IPS DF 6.9 (cell line): Measurements from ENCODE around the gene SRL.

Experiments used
- DNase-seq: peaks from one replicate; pipeline ENCODE4 v3.0.0-alpha.2; 2013; ENCODE audit warnings: low read depth, low spot score
- H3K27ac ChIP-seq: one replicate; pipeline ENCODE4 v1.5.1; 2013; ENCODE audit warnings: low read length, control low read depth
- H3K27me3 ChIP-seq: 2 replicates; pipeline ENCODE4 v1.6.1; 2013; ENCODE audit warnings: mild to moderate bottlenecking, low read length; ENCODE audit not compliant: control insufficient read depth, insufficient read depth
- H3K36me3 ChIP-seq: 2 replicates; pipeline ENCODE4 v1.6.1; 2013; ENCODE audit warnings: low read length; ENCODE audit not compliant: control insufficient read depth, insufficient read depth
- H3K4me1 ChIP-seq: 2 replicates; pipeline ENCODE4 v1.6.1; 2013; ENCODE audit warnings: low read length; ENCODE audit not compliant: control insufficient read depth, insufficient read depth
- H3K4me3 ChIP-seq: 2 replicates; pipeline ENCODE4 v1.5.1; 2013; ENCODE audit warnings: mild to moderate bottlenecking, low read length
- H3K9me3 ChIP-seq: 2 replicates; pipeline ENCODE4 v1.6.1; 2013; ENCODE audit warnings: low read length, inconsistent platforms; ENCODE audit not compliant: control insufficient read depth, insufficient read depth
- WGBS: extraction: QIAGEN DNeasy Blood & Tissue Kit; methylation state at CpG from one replicate; pipeline ENCODE4 v1.1.7; 2013; ENCODE audit warnings: mixed read lengths, missing lambda C conversion rate; ENCODE audit not compliant: insufficient read length, insufficient coverage; 5-methylcytosine and 5-hydroxymethylcytosine counted together

The SRL gene

DNA sequence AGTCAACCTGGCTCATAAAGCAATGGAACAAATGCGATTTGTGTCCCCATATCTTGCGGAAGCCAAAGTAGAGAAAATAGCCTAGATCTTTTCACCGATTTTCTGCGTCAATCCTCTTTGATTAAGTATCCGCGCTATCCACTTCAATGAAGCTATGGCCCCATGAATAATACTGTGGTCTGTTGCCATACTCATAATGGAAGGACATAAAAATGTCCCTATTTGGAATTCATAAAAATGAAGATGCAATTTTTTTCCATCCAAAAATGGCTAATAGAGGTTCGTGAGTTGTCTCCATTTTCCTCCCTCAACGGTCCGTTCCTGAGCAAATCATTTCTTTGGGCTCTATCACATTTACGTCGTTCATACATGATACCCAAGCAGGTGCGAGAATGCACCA, 100.3 kb downstream of the SRL start:
- Histone ChIP-seq H3K27me3 (no peaks in the 10 kb centered on the region), H3K9me3 (no peaks in the 10 kb centered on the region), H3K4me1 (no peaks in the 10 kb centered on the region), H3K36me3 (no peaks in the 10 kb centered on the region), H3K4me3 (no peak overlapping the region), H3K27ac (no peak overlapping the region)
- no CpG with 5 or more reads among the region's 12 CpGs for WGBS
- no peak for DNase-seq

DNA sequence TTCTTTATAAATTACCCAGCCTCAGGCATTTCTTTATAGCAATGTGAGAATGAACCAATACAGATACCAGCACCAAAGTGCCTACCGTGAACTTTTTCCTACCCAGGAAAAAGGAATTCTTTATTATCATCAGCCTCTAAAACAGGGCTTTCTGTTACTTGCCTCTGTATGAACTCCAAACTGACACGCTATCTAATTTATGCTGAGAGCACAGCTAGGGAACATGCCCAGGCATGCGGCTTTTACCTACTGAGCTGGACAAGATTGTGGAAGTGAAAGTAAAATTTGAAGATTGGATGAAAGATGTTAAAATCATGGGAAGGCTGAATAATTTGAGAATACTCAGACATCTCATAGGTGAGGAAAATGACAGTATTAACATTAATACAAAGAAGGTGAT, 101.2 kb downstream of the SRL start:
- H3K4me3 ChIP-seq: no peak overlapping the region
- peaks cover 2% of the 10 kb centered on the region; the same call in 1 of the 2 replicates for H3K27me3 ChIP-seq
- no peaks in the 10 kb centered on the region for H3K36me3 ChIP-seq
- H3K4me1 ChIP-seq: no peaks in the 10 kb centered on the region; the same call in 1 of the 2 replicates
- no peak overlapping the region for H3K27ac ChIP-seq
- no peak for DNase-seq
- no peaks in the 10 kb centered on the region for H3K9me3 ChIP-seq
- no CpG with 5 or more reads among the region's 3 CpGs for WGBS

DNA sequence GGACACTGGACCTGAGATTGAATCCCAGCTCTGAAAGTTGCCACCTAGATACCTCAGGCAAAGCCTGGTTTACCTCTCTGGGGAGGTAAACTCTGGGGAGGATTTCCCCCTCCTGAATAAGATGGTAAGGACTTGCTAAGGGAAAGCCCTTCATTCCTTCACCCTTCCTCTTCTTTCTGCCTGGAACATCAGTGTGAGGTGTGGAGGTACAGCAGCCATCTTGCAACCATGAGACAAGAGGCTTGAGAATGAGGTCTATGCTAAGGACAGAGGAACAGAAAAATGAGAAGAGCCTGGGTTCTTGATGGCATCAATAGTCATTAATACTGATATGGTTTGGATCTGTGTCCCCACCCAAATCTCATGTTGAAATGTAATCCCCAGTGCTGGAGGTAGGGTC, 101.9 kb downstream of the SRL start:
- no peak overlapping the region for H3K27ac ChIP-seq

More for the DNA sequence above, 101.9 kb downstream of the SRL start:
- no peaks in the 10 kb centered on the region for H3K9me3 ChIP-seq
- H3K27me3 ChIP-seq: peaks cover 2% of the 10 kb centered on the region; the same call in 1 of the 2 replicates
- H3K36me3 ChIP-seq: no peaks in the 10 kb centered on the region
- no peaks in the 10 kb centered on the region; the same call in 1 of the 2 replicates for H3K4me1 ChIP-seq
- no peak overlapping the region for H3K4me3 ChIP-seq
- no peak for DNase-seq
